Measurements from ENCODE around the gene PITPNB. TPM values are rescaled to one million over a fixed set of nuclear protein-coding genes. Genes with fewer than 3 reads are reported as not detected.

Gene PITPNB
- total RNA-seq (2016; rRNA removed; fragmentation: Illumina TruSeq; extraction: Trizol) (17.0 and 40.7 TPM in 2 replicates), polyA plus RNA-seq (2011; rRNA removed) (28.1 and 30.1 TPM in 2 replicates), polyA minus RNA-seq (2011; rRNA and poly(A)+ RNA removed; ENCODE audit: low replicate concordance) (19.2 and 28.5 TPM in 2 replicates), Bru-seq, nascent RNA (percentile 90 among the genes with signal in this experiment), BruChase-seq, experiment 1, labeled RNA remaining after a 6-hour chase (percentile 89 among the genes with signal in this experiment), BruChase-seq, experiment 2, labeled RNA remaining after a 2-hour chase (percentile 93 among the genes with signal in this experiment)
- 23.7 and 24.5 TPM in 2 replicates for total RNA-seq (2016; cell fraction: cytosol; rRNA removed; fragmentation: Illumina TruSeq; extraction: Trizol; ENCODE audit: low read depth)
- 17.3 and 36.3 TPM in 2 replicates for total RNA-seq (2016; cell fraction: insoluble cytoplasmic fraction; rRNA removed; fragmentation: Illumina TruSeq; extraction: Trizol)
- total RNA-seq (2016; cell fraction: membrane; rRNA removed; fragmentation: Illumina TruSeq; extraction: Trizol) = 17.7 and 19.6 TPM in 2 replicates
- total RNA-seq (2016; cell fraction: nucleus; rRNA removed; fragmentation: Illumina TruSeq; extraction: Trizol) = 30.0 and 32.6 TPM in 2 replicates
- 12.4 and 18.9 TPM in 2 replicates for polyA plus RNA-seq (2011; cell fraction: cytosol; rRNA removed)
- polyA plus RNA-seq (2011; cell fraction: nucleus; rRNA removed) = 12.4 and 19.6 TPM in 2 replicates
- 34.7 and 41.5 TPM in 2 replicates for polyA plus RNA-seq (2012)
- 4.7 and 4.8 TPM in 2 replicates for polyA plus RNA-seq (2016; cell fraction: cytosol; fragmentation: Illumina TruSeq; extraction: Trizol; ENCODE audit: low read depth)
- 82.4 and 83.3 TPM in 2 replicates for polyA plus RNA-seq (2016; cell fraction: insoluble cytoplasmic fraction; fragmentation: Illumina TruSeq; extraction: Trizol; ENCODE audit: low read depth)
- 12.6 and 14.2 TPM in 2 replicates for polyA plus RNA-seq (2016; cell fraction: membrane; fragmentation: Illumina TruSeq; extraction: Trizol; ENCODE audit: low read depth)
- 48.7 and 48.8 TPM in 2 replicates for polyA plus RNA-seq (2016; cell fraction: nucleus; fragmentation: Illumina TruSeq; extraction: Trizol; ENCODE audit: insufficient read depth, low read depth)
- polyA minus RNA-seq (2011; cell fraction: cytosol; rRNA and poly(A)+ RNA removed) = 16.3 and 22.9 TPM in 2 replicates
- 58.1 and 64.4 TPM in 2 replicates for polyA minus RNA-seq (2011; cell fraction: nucleus; rRNA and poly(A)+ RNA removed)
- long read RNA-seq, experiment 1, partial matches to known transcripts = 1 of 53 reads
- long read RNA-seq, experiment 1, other reads (novel, unspliced or antisense) = 51 of 53 reads
- long read RNA-seq, experiment 2, partial matches to known transcripts = 5 of 104 reads
- long read RNA-seq, experiment 2, other reads (novel, unspliced or antisense) = 99 of 104 reads

- no peak within 1 kb of the TSS for H2AFZ ChIP-seq (ENCODE audit: low read length)
- no peak for FAIRE-seq
- peak; percentile 64 for TF ChIP-seq YY1 (IDR thresholded peaks at IDR 0.05; ENCODE audit: insufficient read depth, insufficient replicate concordance, low read depth, low read length)
- TF ChIP-seq TEF (CRISPR knock-in tag; IDR thresholded peaks at IDR 0.05) = no peak
- peak; percentile 80; the same call in 1 of the 2 replicates for TF ChIP-seq HDAC1 (CRISPR knock-in tag; IDR thresholded peaks at IDR 0.05)
- TF ChIP-seq KDM4B (CRISPR knock-in tag; IDR thresholded peaks at IDR 0.05) = no peak
- TF ChIP-seq EED (CRISPR knock-in tag; IDR thresholded peaks at IDR 0.05) = peak; percentile 39; the same call in 1 of the 2 replicates
- no peak for TF ChIP-seq SRF (IDR thresholded peaks at IDR 0.05; ENCODE audit: low read depth, low read length)
- no peak for TF ChIP-seq SNAI1 (CRISPR knock-in tag; IDR thresholded peaks at IDR 0.05; ENCODE audit: borderline replicate concordance)
- TF ChIP-seq DRAP1 (CRISPR knock-in tag; IDR thresholded peaks at IDR 0.05) = peak; percentile 89
- TF ChIP-seq ZNF619 (CRISPR knock-in tag; IDR thresholded peaks at IDR 0.05) = 0 out of 2 replicates have a peak, but pooled peaks have one; percentile 61
- no peak for TF ChIP-seq ZNF382 (CRISPR knock-in tag; IDR thresholded peaks at IDR 0.05; ENCODE audit: borderline replicate concordance)
- no peak for TF ChIP-seq NFRKB (IDR thresholded peaks at IDR 0.05)
- TF ChIP-seq ZNF75D (CRISPR knock-in tag; IDR thresholded peaks at IDR 0.05; ENCODE audit: borderline replicate concordance) = 0 out of 2 replicates have a peak, but pooled peaks have one; percentile 68
- peak; percentile 82; the same call in 1 of the 2 replicates for TF ChIP-seq ZFP91 (CRISPR knock-in tag; IDR thresholded peaks at IDR 0.05; ENCODE audit: borderline replicate concordance)
- TF ChIP-seq ZNF672 (CRISPR knock-in tag; IDR thresholded peaks at IDR 0.05) = no peak
- 0 out of 2 replicates have a peak, but pooled peaks have one; percentile 67 for TF ChIP-seq ZNF44 (CRISPR knock-in tag; IDR thresholded peaks at IDR 0.05)
- TF ChIP-seq HOXA7 (CRISPR knock-in tag; IDR thresholded peaks at IDR 0.05) = no peak
Observed at GRCh38 chr22:27919222-27919941, at the start of gene PITPNB. TSS of gene PITPNB (minus strand) at chr22:27919256. CDS start at chr22:27919191, 65 bp downstream.

More at GRCh38 chr22:27919222-27919941, at the start of gene PITPNB:
- POLR2A ChIA-PET = interaction anchor here (0.7 to 1.7 kb wide), 6 partner anchors 8 to 49 kb away, joined by 3 to 7 read pairs (median 4); no protein-coding TSS in a partner anchor
- Histone ChIP-seq H3K9me3 (ENCODE audit: low read length) (no peaks in the 10 kb centered on the region), H3K4me1 (ENCODE audit: insufficient read depth, low read length) (peaks cover 50% of the 10 kb centered on the region), H3K9ac (ENCODE audit: insufficient read depth, low read depth, low read length) (peak within 1 kb of the TSS; percentile 87), H3K4me2 (ENCODE audit: low read depth, low read length) (peak within 1 kb of the TSS; percentile 97), H4K20me1 (ENCODE audit: insufficient read depth, low read length) (peaks cover 34% of the 10 kb centered on the region), H3K79me2 (ENCODE audit: insufficient read depth, low read length) (peaks cover 86% of the 10 kb centered on the region), H3K4me3 (replicated peaks in 1 of 3; ENCODE audit: insufficient read depth in 1 of 3, low read depth in 2 of 3, low read length in 3 of 3) (peak within 1 kb of the TSS; percentile 77 to 92 (median 90)), H3K36me3 (replicated peaks in 1 of 2; ENCODE audit: control insufficient read depth in 1 of 2, insufficient read depth in 2 of 2, low read length in 2 of 2) (peaks cover 2% of the 10 kb centered on the region in 2 experiments; a peak in 1 of 5 replicates), H3K27ac (ENCODE audit: extremely low read length, insufficient read depth, low read length) (peak within 1 kb of the TSS; percentile 80), H3K27me3 (ENCODE audit: control insufficient read depth in 1 of 2, insufficient read depth in 2 of 2, low read length in 2 of 2) (no peaks in the 10 kb centered on the region; a peak in 1 of 5 replicates)
- in situ Hi-C loops (cut with HindIII; ENCODE audit: extremely low pct_ligation_motif_present, low pct_unique_long_range_greater_than_20kb) = no loop called here
- intact Hi-C loops (cut with micrococcal nuclease; ENCODE audit: unreplicated experiment) = loop anchor here (10.0 kb wide), 1 partner anchor 55 kb away; no protein-coding TSS in a partner anchor
- DNase-seq (ENCODE audit: low spot score) (peak; percentile 93), ATAC-seq (peak; percentile 92)
- WGBS (ENCODE audit: low lambda C conversion rate) = under 1% methylated on average over 38 of the region's 68 CpGs
- BruUV-seq (replicated peaks) = TSS peak; percentile 72
- CTCF ChIA-PET (ENCODE audit: low intra/inter-chr PET ratio, low total read pairs) = no interaction called here
